Measurements from ENCODE around the gene BBS2.
A peak's percentile ranks its signal among the peaks of the same experiment; 100 is the strongest.
"Not testable (repeated sequence)": the region's sequence is repeated elsewhere in the genome, so short reads cannot be mapped to it uniquely, and the experiment has no call there.

Gene BBS2

GRCh38 chr16:56518425-56518824, 1.4 kb downstream of the BBS2 start:
- DNase-seq (ENCODE audit: low read depth) = no peak

- DNase-seq (ENCODE audit: low read depth) = no peak
Observed at GRCh38 chr16:56517206-56517605, 2.6 kb downstream of the BBS2 start.

- DNase-seq (ENCODE audit: low read depth) = no peak
Observed at GRCh38 chr16:56515665-56516064, 4.2 kb downstream of the BBS2 start.

- no peak for DNase-seq (ENCODE audit: low read depth)
Observed at GRCh38 chr16:56514845-56515244, 5.0 kb downstream of the BBS2 start.

- DNase-seq (ENCODE audit: low read depth) = no peak
Observed at GRCh38 chr16:56513972-56514371, 5.9 kb downstream of the BBS2 start.

GRCh38 chr16:56513091-56513490, 6.7 kb downstream of the BBS2 start:
- DNase-seq (ENCODE audit: low read depth) = no peak

GRCh38 chr16:56512025-56512424, 7.8 kb downstream of the BBS2 start:
- DNase-seq (ENCODE audit: low read depth) = no peak

GRCh38 chr16:56510544-56510943, 9.3 kb downstream of the BBS2 start:
- no peak for DNase-seq (ENCODE audit: low read depth)

- DNase-seq (ENCODE audit: low read depth) = no peak
Observed at GRCh38 chr16:56506941-56507340, 12.9 kb downstream of the BBS2 start.

GRCh38 chr16:56505181-56505580, 14.6 kb downstream of the BBS2 start:
- DNase-seq (ENCODE audit: low read depth) = no peak

GRCh38 chr16:56493815-56494214, 26.0 kb downstream of the BBS2 start:
- no peak for DNase-seq (ENCODE audit: low read depth)

- DNase-seq (ENCODE audit: low read depth) = no peak
Observed at GRCh38 chr16:56493126-56493525, 26.7 kb downstream of the BBS2 start.

- no peak for DNase-seq (ENCODE audit: low read depth)
Observed at GRCh38 chr16:56491657-56492261, 28.1 kb downstream of the BBS2 start.

GRCh38 chr16:56488868-56489267, 31.0 kb downstream of the BBS2 start:
- not testable (repeated sequence) for DNase-seq (ENCODE audit: low read depth)

GRCh38 chr16:56488035-56488434, 31.8 kb downstream of the BBS2 start:
- no peak for DNase-seq (ENCODE audit: low read depth)

GRCh38 chr16:56483394-56483793, 36.4 kb downstream of the BBS2 start:
- DNase-seq (ENCODE audit: low read depth) = no peak

GRCh38 chr16:56482683-56483236, 37.1 kb downstream of the BBS2 start:
- DNase-seq (ENCODE audit: low read depth) = no peak

- DNase-seq (ENCODE audit: low read depth) = no peak
Observed at GRCh38 chr16:56481468-56482122, 38.2 kb downstream of the BBS2 start.

GRCh38 chr16:56480776-56481467, 38.9 kb downstream of the BBS2 start:
- no peak for DNase-seq (ENCODE audit: low read depth)

GRCh38 chr16:56479469-56479868, 40.4 kb downstream of the BBS2 start:
- no peak for DNase-seq (ENCODE audit: low read depth)

GRCh38 chr16:56478281-56479049, 41.4 kb downstream of the BBS2 start:
- no peak for DNase-seq (ENCODE audit: low read depth)

GRCh38 chr16:56477096-56477878, 42.5 kb downstream of the BBS2 start:
- peak; percentile 69 for DNase-seq (ENCODE audit: low read depth)
